GM21447 (cell line): ENCODE results near the gene IFITM1.
"Not testable (repeated sequence)": the region's sequence is repeated elsewhere in the genome, so short reads cannot be mapped to it uniquely, and the experiment has no call there.

Source experiments
- ATAC-seq: cut with Tn5 transposase; IDR thresholded peaks from one replicate; pipeline ENCODE4 v1.9.1; 2021; ENCODE audit not compliant: unreplicated experiment

Gene IFITM1

DNA sequence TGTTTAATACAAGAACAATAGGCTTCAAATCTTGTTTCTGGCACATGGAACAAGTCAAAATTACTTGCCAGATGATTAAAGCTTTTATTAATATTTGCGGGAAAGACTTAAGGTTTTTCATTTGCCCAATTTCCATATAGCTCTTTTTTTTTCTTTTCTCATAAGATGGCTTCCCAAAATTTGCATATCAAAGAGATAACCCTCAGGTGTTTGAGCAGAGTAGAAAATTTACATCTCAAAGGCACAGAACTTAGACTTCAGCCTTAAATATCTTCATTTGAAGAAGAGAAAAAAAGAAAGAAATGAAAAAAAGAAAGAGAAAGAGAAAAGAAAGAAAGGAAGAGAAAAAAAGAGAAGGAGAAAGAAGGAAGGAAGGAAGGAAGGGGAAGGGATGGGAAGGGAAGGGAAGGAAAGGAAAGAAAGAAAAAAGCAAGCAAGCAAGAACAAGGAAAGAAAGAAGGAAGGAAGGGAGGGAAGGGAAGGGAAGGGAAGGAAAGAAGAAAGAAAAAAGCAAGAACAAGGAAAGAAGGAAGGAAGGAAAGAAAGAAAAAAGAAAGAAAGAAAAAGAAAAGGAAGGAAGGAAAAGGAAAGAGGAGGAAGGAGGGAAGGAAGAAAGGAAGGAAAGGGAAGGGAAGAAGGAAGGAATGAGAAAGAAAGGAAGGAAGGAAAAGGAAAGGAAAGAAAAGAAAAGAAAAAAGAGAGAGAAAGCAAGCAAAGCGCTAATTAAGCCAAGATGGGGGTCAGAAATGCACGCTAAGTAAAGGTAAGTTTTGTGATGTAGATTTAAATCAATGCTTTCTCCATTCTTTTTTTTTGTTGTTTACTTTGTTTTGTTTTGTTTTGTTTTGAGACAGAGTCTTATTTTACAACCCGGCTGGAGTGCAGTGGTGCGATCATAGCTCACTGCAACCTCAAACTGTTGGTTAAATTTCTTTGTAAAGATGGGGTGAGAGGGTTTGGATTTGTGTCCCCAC lies 27.0 kb downstream of the IFITM1 start:
- no peak for ATAC-seq

DNA sequence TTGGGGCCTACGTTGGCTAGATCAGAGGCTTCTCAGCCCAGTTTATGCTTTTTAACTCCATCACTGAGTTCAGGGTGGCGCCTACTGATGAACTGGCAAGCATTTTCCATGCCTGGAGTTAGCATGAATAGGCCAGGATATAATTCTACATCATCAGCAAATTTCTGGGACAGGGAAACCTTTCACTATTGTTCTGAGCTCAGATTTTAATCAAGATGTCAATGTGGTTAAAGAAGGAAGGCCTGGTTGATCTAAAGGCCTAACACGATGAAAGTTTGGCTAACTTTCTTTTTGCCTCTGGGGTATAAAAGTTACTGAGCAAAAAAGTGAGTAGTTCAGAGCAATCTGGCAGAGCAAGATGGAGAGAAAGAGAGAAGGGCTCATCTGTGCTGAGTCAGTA lies 28.5 kb downstream of the IFITM1 start:
- ATAC-seq, result no peak

DNA sequence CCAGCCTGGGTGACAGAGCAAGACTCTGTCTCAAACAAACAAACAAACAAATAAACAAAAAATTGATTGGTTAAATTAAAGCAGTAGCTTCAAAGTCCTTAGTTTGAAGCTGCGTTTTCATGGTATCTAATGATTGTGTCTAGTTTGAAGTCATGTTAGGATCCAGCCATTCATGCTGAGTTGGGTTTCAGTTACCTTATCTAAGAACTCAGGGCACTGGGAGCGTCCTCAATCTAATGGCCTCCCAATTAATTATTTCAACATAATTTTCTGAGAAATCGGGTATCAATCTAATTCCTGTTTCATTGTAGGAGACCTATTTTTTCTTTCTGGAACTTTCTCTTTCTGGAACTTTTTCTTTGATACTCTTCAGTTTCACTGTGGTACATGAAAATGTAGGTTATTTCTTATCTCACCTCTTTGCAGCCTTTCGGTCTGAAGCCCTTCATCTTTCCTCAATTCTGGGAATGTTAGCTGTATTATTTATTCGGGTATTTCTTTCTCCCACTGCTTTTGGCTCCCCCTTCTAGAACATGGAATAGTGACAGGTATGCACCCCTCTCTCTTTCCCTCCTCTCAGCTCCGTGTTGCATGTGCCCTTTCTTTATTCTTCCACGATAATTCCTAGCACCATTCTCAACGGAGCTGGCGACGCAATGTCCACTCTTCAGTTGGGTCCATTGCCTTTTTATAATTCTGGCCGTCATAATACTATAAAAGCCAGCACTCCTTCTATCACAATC lies 31.2 kb downstream of the IFITM1 start:
- ATAC-seq, result no peak

DNA sequence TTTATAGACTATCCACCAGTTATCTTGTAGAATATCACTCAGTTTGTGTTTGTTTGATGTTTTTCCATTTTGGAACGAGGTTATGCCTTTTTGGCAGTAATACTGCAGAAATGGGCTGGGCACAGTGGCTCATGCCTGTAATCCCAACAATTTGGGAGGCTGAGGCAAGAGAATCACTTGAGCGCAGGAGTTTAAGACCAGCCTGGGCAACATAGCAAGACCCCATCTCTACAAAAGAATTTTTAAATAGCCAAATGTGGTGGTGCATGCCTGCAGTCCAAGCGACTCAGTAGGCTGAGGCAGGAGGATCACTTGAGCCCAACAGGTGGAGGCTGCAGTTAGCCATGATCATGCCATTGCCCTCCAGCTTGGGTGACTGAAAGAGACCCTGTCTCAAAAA lies 32.7 kb downstream of the IFITM1 start:
- ATAC-seq, result no peak

DNA sequence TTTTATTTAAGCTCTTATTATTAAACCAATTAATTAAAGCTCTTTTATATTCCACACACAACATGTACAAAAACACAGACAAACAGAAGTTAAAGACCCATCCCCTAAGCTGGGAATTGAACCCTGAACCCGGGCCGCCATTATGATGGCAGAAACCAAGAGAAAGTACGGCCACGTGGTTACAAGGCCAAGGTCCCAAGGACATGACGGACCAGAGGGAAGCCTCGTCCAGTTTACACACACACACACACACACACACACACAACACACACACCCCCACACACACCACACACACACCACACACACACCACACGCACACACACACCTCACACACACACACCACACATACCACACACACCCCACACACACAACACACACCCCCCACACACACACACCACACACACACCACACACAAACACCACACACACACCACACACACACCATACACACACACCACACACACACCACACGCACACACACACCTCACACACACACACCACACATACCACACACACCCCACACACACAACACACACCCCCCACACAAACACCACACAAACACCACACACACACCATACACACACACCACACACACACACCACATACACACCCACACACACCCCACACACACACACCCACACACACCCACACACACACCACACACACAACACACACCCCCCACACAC lies 35.6 kb downstream of the IFITM1 start:
- ATAC-seq, result not testable (repeated sequence)

DNA sequence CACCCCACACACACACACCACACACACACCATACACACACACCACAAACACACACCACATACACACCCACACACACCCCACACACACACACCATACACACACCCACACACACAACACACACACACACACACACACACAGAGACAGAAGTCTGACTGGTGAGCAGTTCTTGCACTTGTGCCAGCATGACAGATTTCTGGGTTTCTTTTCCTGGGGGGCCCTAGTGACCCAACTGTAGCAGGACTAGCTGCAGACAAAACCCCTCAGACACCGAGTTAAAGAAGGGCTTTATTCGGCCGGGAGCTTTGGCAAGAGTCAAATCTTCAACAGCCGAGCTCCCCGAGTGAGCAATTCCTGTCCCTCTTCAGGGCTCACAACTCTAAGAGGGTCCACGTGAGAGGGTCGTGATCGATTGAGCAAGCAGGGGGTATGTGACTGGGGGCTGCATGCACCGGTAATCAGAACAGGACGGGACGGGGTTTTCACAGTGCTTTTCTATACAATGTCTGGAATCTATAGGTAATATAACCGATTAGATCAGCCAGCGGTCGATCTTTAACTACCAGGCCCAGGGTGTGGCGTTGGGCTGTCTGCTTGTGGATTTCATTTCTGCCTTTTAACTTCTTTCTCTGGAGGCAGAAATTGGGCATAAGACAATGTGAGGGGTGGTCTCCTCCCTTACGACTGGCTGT lies 36.3 kb downstream of the IFITM1 start:
- ATAC-seq, result not testable (repeated sequence)

DNA sequence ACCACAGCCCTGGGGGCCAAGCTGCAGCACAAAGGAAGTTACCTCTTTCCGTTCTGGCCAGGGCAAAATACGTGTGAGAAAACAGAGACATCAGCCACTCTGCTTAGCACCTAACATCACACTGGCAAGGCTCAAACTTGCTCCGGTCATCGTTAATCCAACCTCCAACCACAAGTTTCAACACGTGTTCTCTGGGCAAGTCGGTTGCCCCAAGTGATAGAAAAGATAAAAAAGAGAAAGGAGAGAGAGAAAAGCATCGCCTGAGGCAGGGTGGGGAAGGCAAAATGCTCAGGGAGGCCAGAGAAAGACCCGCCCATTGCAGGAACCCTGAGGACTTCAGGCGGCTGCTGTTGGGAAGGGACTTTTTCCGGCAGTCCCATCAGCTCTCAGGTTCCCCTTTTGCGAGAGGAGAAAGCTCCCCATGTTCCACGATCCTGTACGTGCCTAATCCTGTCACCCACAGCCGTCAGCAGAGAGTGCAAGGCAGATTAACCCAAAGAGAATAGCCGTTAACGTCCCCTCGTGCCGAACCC lies 36.9 kb downstream of the IFITM1 start:
- ATAC-seq, result no peak

DNA sequence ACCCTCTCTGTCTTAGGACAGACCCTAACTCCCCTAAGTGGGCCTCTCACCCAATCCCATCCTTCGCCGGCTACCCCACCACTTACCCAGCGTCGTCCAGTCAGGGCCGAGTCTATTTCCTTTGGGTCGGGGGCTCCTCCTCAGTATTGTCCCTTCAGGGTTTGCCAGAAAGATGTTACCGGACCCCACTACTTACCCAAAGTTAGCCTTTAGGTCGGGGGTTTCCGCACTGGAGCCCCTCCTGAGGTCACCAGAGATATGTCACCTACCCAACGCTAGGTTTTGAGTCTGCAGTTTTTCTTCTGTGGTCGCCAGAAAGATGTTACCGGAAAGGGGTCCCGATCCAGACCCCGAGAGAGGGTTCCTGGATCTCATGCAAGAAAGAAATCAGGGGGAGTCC lies 37.6 kb downstream of the IFITM1 start:
- no peak for ATAC-seq

DNA sequence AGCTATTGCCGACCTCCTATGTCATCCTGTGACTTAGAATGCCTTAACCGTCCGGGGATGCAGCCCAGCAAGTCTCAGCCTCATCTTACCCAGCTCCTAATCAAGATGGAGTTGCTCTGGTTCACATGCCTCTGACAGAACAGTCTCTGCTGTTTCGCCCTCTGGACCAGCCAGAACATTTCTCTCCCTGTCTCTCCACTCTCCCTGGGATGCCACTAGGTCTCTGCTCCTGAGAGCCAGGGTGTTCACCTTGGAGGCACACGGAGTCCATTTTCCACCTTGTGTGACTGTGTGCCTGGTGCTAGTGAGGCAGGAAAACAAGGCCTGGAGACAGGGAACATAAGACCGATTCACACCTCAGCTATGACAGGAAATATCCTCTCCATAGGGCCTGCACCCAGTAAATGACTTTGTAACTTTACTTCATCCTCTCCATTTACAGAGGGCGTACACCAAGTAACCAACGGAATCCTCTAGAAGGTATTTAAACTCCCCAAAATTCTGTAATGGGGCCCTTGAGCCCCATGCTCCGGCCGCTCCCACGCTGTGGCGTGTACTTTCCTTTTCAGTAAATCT lies 38.7 kb downstream of the IFITM1 start:
- ATAC-seq, result no peak

DNA sequence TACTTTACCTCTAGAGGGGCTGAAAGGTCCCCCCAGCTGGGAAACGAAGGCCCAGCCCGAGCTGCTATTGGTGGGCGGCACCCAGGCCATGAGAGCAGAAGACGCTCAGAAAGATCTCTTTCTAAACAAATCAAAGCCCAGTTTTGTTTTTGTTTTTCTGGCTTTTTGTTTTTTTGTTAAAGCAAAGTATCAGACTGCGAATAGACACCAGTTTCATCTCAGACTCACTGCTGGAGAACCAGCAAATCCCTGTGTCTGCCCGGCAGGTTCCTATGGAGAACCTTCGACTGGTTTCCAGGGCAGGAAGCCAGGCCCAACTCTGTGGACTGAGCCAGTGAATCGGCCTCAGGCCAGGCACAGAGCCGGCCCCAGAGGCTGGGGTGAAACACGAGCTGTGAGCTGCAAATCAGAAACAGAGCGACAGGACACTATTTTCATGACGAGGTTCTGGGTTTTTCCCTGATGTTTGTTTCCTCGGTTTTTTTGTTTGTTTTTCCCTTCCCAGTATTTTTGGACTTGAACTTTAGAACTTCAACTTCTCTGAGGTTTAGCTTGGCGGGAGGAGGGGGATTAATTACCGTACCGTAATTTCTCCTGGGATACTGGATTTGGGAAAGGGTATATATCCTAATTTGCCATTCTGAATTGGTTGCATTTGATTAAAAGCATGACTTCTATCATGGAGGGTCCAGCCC lies 39.5 kb downstream of the IFITM1 start:
- ATAC-seq, result no peak

DNA sequence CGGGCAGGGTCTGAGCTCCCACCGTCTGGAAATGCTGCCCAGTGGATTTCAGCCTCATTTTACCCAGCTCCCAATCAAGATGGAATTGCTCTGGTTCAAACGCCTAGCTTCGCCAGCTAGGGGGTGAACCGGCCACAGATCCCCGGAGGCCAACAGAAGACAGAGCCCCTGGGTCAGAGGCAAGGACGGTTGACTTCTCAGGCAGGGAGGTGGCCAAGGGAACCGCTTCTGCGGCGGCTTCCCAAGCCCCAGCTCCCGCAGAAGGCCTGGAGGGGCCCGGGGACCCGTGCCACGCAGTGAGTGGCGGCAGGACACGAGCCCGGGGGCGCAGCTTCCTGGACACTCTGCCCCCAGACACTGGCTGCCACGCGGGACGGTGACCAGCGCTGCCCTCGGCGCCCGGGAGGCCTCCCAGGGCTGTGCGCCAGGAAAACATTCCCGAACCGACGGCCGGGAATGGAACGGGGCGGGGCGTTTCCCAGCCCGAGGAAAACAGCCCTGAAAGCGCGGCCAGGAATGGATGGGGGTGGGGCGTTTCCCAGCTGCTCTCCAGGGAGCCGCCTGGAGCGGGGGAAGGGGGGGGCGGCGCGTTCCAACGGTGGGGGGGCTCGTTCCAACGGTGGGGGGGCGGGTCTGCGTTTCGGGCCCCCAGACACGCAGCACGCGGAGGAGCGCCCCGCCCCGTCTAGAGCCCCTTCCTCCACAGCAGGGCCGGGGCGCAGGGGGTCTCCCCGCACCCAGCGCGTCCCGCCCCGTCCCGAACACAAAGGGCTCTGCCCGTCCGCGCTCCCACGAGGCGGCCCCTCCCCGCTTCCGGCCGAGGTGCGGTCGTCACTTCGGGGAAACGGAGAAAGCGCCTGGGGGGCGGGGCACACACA lies 42.0 kb downstream of the IFITM1 start:
- peak; percentile 61 for ATAC-seq

DNA sequence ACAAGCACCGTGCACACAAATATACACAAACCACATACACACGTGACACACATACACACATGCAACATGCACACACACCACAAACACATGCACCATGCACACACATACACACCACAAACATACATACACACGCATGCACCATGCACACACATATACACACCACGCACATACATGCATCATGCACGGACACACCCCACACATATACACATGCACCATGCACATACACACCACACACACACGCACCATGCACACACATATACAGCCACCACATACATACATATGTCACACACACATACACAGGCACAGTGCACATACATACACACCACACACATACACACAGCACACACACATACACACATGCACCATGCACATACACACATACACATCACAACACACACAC lies 42.8 kb downstream of the IFITM1 start:
- ATAC-seq, result no peak

DNA sequence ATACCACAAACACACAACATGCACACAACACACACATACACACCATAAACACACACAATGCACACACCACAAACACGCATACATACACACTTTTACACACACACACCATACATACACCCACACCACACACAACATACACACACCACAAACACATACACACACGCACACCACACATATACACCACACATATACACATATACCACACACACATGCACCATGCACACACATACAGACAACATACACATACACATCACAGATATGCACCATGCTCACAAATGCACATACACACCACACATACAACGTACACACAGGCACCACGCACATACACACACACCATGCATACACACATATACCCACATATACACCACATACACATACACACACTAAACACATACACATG lies 43.7 kb downstream of the IFITM1 start:
- no peak for ATAC-seq

DNA sequence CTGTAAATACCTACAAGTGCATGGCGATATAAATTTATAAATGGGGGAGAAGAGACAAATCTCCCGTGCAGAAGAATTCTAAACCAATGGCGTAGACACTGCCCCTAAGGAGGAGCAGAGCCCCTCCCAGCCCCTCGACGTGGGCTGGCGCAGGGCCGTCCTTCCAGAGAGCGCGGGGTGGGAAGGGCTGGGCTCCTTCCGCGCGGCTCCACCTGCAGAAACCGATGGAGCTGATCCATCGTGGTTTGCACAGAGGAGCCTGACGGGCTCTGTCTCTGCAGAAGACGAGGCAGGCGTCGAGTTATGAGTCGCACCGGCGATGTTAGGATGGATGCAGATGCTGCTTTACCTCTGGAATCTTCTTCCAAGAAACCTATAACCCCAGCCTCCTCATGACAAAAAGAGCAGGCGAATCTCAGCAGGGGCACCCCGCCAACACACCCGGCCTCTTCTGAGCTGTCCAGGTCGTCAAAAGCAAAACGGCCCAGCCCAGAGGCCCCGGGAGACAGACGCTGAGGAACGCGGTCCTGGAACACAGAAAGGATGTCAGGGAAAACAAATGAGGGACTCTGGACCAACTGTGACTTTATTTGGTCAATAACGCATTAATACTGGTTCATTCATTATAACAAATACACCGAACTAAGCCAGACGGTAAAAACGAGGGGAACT lies 44.4 kb downstream of the IFITM1 start:
- no peak for ATAC-seq

DNA sequence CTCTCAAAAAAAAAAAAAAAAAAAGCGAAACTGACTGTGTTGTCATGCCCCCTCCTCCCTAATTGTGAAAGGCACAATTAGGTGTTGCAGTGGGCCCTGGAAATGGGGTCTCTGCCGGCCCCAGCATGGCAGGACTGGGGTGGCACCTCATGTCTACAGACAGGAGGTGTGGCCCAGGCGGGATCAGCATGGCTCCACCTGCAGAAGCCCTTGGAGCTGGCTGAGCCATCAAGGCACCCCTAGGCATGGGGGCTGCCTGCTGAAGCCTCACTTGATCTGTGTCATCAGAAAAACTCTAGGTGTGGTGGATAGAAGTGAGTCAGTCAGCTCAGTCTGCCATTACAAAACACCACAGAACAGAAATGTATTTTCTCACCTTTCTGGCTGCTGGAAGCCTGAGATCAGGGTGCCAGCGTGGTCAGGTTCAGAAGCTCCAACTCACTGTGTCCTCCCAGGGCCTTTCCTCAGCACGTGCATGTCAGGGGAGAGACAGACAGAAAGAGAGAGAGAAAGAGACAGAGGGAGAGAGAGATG lies 45.4 kb downstream of the IFITM1 start:
- ATAC-seq, result no peak

DNA sequence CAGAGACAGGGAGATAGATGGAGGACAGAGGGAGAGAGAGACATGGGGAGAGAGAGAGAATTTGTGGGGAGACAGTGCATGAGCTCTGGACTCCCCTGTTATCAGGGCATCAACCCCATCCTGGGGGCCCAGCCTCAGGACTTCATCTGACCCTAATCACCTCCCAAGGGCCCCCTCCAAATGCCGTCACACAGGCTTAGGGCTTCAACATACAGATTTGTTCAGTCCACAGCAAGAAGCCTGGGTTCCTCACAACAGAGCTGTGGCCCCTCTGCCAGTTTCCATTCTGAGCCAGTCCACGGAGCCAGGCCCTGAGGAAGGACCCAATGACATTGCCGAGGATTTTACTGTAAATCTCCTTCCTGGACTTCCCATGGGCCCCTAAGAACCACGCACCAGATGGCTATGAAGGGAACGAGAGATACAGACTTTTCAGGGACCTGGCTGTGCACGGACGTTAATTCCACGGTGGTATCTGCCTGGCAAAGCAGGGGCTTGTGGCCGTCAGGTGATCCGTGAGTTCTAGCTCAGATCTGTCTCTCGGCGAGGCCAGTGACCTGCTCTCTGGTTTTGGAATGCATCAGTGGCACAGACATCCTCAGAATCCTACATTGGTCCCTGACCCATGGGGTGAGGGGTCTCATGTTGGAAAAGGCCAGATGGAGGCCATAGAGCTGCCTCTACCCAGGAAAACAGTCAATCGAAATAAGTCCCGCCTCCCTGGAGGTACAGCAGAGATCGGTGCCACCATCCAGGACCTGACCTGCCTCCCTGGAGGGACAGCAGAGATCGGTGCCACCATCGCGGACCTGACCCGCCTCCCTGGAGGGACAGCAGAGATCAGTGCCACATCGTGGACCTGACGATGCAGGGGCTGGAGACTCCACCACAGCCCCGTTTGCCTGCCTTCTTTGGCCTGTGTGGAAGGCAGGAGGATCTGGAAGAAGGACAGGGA lies 46.8 kb downstream of the IFITM1 start:
- no peak for ATAC-seq
